Measurements from ENCODE around the gene PTPN4.

PTPN4 gene

DNA sequence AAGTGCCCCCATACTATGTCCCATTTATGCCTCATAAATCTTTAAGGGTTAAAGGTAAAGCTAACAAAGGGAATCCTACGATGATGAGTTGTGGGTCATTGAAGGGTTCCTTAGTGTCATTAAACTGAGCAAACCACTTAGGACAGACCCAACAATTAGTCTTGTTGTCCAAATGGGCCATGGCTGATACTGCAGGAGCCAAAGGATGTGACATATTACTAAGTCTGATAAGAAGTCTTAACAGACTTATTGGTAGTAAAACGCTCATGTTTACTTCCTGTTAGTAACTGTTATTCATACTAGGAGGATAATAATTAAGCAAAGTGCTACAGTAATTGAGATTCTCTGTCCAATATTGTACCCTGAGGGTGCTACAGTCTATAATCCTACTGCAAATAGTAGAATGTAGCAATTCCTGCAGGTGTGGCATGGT lies 96.8 kb downstream of the PTPN4 start:
- no peak for DNase-seq (ENCODE audit: low read depth)

DNA sequence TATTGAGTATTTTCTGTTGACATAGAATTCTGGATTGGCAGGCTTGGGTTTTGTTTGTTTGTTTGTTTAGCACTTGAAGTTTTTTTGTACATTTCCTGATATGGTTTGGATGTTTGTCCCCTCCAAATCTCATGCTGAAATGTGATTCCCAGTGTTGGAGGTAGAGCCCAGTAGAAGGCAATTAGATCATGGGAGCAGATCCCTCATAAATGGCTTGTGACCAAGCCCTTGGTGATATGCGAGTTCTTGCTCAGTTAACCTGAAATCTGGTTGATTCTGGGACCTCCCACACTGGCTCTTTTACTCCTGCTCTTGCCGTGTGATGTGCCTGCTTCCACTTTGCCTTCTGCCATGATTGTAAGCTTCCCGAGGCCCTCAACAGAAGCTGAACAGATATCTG lies 98.0 kb downstream of the PTPN4 start:
- DNase-seq (ENCODE audit: low read depth), result no peak

- DNase-seq (ENCODE audit: low read depth), result no peak
Observed at GRCh38 chr2:119859528-119859927, 99.8 kb downstream of the PTPN4 start.

DNA sequence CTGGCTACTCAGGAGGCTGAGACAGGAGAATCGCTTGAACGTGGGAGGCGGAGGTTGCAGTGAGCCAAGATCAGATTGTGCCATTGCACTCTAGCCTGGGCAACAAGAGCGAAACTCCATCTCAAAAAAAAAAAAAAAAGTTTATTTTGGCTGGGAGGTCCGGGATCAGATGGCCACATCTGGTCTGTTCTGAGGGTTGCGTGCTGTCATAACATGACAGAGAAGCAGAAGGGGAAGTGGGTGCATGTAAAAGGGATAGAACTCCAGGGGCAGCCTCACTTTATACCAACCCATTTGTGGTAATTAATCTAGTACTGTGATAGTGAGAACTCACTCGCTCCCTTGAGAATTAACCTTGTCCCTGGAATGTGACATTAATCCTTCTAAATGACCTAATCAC lies 101.2 kb downstream of the PTPN4 start:
- DNase-seq (ENCODE audit: low read depth), result no peak

GRCh38 chr2:119862127-119862889 lies 102.6 kb downstream of the PTPN4 start:
- DNase-seq (ENCODE audit: low read depth), result no peak

DNA sequence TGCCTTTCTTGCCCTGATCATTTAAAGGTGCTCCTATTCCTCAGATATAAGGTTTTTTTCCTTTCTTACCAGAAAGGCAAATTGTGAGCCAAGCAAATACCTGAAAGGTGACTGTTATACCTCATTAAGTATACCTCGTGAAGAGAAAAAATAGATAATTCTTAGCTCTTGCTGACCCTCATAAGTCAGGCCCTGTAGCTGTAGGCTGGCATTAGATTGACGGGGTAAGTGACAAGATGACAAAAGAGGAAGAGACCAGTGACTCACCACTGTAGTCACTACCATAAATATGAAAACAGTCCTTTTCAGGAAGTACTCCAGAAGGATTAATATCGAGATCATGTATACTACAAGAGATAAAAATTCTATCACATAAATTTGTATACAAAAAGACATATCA lies 104.6 kb downstream of the PTPN4 start:
- DNase-seq (ENCODE audit: low read depth), result no peak

- no peak for DNase-seq (ENCODE audit: low read depth)
Observed at GRCh38 chr2:119871725-119872124, 112.0 kb downstream of the PTPN4 start.

- no peak for DNase-seq (ENCODE audit: low read depth)
Observed at GRCh38 chr2:119873350-119874315, 113.9 kb downstream of the PTPN4 start.

- no peak for DNase-seq (ENCODE audit: low read depth)
Observed at GRCh38 chr2:119879502-119879901, 119.8 kb downstream of the PTPN4 start.

DNA sequence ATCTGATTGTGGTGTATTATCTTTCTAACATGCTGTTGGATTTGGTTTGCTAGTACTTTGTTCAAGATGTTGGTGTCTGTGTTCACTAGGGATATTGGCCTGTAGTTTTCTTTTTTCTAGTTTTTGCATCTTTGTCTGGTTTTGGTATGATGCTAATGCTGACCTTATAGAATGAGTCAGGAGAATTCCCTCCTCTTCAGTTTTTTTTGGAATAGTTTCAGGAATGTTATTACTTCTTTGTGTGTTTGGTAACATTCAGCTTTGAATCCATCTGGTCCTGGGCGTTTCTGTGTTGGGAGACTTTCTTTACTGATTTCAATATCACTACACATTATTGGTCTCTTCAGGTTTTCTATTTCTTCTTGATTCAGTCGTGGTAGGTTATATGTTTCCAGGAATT lies 129.0 kb downstream of the PTPN4 start:
- no peak for DNase-seq (ENCODE audit: low read depth)

GRCh38 chr2:119897736-119898395 lies 138.1 kb downstream of the PTPN4 start:
- DNase-seq (ENCODE audit: low read depth), result no peak

DNA sequence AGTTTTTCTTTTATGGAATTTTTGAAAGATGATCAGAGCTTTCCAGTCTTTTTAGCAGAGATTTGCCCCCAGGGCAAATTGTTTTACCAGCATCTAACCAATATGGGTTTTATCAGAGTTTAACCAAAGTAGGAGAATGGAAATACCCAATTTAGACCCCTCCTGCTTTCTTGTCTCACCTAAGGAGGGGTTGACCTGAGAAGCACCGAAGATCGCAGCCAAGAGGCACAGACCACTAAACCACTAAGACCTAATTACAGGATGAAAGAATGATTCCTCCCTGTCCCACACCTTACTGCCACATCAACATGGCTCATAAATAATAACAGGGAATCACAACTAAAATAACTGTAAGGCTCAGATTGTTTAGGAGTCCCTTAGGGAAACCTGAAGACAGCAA lies 141.3 kb downstream of the PTPN4 start:
- no peak for DNase-seq (ENCODE audit: low read depth)

DNA sequence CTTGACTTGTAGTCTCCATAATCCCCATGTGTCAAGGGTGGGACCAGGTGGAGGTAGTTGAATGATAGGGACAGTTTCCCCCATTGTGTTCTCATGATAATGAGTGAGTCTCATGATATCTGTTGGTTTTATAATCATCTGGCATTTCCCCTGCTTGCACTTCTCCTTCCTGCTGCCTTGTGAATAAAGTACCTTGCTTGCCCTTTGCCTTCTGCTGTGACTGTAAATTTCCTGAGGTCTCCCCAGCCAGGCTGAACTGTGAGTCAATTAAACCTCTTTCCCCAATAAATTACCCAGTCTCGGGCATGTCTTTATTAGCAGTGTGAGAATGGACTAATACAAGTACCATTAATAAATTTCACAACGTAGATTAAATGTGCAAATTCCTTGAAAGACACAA lies 150.8 kb downstream of the PTPN4 start:
- no peak for DNase-seq (ENCODE audit: low read depth)

DNA sequence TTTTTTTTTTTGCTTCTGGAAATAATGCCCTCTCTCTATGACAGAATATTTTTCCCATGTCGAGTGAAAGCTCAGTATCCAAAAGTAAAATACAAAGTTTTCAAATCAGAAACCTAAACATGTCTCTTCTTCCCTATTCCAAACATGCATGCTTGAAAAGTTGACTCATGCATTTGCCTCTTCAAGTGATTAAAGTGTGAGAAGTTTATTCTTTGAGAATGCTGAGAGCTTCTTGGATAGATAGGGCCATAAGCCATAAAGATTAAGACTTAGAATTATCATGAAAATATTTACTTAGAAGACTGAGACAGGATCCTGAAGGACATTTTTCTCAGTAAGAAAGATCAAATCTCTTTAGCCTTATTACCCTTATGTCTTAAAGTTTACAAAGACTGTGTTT lies 154.5 kb downstream of the PTPN4 start:
- no peak for DNase-seq (ENCODE audit: low read depth)

- DNase-seq (ENCODE audit: low read depth), result no peak
Observed at GRCh38 chr2:119921825-119922224, 162.1 kb downstream of the PTPN4 start.

- DNase-seq (ENCODE audit: low read depth), result no peak
Observed at GRCh38 chr2:119922699-119923098, 163.0 kb downstream of the PTPN4 start.

DNA sequence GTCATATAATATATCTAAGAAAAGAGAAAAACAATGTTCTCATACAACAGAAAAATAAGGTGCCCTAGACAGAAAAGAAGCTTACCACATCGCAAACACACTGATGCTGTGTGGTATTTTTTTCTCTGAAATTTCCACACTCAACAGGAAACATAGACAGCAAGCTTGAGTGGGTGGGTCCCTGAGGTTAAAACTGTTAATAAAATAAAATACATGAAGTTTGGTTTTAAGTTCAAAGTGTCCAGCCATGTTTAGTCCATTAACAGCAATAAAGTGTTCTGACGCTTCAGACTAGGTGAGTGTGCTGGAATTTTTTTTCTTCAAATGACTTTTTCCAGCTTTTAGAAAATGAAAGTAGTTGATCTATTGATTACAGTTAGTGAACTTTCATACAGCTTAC lies 169.8 kb downstream of the PTPN4 start:
- DNase-seq (ENCODE audit: low read depth), result no peak

GRCh38 chr2:119932809-119933208 lies 173.1 kb downstream of the PTPN4 start:
- DNase-seq (ENCODE audit: low read depth), result no peak

DNA sequence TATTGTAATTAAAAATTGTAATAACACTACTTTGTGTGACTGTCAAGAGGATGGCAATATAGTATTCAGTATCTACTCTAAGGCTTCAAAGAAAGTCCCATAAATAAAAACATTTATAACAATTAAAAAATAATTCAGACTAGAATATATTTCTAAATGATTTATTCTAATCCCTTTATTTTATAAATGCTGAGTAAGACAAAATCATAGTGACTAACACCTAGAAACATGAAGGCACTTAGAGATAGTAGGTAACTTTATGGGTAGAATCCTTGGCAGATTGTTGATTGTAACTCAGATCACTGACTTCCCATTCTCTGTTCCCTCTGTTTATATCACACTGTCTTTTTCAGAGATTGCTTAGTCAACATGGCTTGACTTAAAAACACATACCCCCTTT lies 174.6 kb downstream of the PTPN4 start:
- DNase-seq (ENCODE audit: low read depth), result no peak

GRCh38 chr2:119937680-119938079 lies 178.0 kb downstream of the PTPN4 start:
- no peak for DNase-seq (ENCODE audit: low read depth)

GRCh38 chr2:119939915-119940314 lies 180.2 kb downstream of the PTPN4 start:
- no peak for DNase-seq (ENCODE audit: low read depth)

- no peak for DNase-seq (ENCODE audit: low read depth)
Observed at GRCh38 chr2:119940856-119941255, 181.1 kb downstream of the PTPN4 start.

GRCh38 chr2:119941388-119941787 lies 181.7 kb downstream of the PTPN4 start:
- DNase-seq (ENCODE audit: low read depth), result no peak
